ENCODE data around the gene SOCS4.
"Not testable (repeated sequence)": the region's sequence is repeated elsewhere in the genome, so short reads cannot be mapped to it uniquely, and the experiment has no call there.

Gene SOCS4, protein sequence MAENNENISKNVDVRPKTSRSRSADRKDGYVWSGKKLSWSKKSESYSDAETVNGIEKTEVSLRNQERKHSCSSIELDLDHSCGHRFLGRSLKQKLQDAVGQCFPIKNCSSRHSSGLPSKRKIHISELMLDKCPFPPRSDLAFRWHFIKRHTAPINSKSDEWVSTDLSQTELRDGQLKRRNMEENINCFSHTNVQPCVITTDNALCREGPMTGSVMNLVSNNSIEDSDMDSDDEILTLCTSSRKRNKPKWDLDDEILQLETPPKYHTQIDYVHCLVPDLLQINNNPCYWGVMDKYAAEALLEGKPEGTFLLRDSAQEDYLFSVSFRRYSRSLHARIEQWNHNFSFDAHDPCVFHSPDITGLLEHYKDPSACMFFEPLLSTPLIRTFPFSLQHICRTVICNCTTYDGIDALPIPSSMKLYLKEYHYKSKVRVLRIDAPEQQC

DNA sequence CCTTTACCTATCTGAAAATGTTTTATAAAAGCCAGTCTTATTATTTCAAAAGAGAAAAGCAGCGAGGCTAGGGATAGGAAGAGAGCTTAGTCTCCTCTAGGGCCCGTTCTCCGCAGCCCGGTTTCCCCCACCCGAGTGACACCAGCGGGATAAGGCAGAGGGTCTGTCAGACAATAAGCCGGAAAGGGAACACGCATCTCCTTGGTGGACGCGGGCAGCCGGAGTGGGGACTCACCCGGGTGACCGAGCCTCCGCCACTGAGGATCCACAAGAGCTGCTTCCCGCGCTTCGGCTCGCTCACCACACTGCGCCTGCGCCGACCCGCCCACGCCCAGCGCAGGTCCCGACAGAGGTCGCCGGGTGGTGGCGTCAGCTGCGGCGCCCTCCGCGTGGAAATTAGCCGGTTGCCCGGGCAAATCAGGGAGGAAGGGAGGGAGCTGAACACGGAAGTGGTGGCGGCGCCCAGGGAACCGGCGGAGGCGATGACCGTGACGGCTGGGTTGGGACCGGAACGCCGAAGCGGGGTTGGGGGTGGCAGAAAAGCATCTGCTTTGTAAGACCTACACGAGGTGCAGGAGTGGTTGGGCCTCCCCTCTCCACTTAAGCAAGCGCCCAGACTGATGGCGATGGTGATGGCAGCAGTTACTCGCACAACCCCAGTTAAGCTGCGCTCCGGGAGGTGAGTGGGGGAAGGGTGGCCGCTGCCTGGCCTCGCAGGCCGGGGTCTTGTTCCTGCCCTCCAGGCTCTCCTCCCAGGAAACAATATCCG is at the start of gene SOCS4, which contains the start of gene WDHD1:
TSS of gene SOCS4 (plus strand) at position 444 of the 769 bp plus-strand sequence. CDS start 15,806 bp downstream, outside the sequence.
TSS of gene WDHD1 (minus strand) at position 307 of the 769 bp plus-strand sequence. CDS start 312 bp downstream, outside the sequence.
- Mint-ChIP-seq H3K27me3 (no peaks in the 10 kb centered on the region), H3K36me3 (peaks cover 21% of the 10 kb centered on the region), H3K9me3 (no peaks in the 10 kb centered on the region), H3K4me1 (peaks cover 56% of the 10 kb centered on the region), H3K27ac (peak within 1 kb of the TSS; percentile 91), H3K4me3 (peak within 1 kb of the TSS; percentile 90)
- CTCF ChIA-PET, result interaction anchor here (1.2 to 1.6 kb wide), 3 partner anchors 18 to 26 kb away, joined by 3 to 4 read pairs (median 4); partner anchors contain the start of gene MAPK1IP1L
- peak; percentile 98 for DNase-seq

DNA sequence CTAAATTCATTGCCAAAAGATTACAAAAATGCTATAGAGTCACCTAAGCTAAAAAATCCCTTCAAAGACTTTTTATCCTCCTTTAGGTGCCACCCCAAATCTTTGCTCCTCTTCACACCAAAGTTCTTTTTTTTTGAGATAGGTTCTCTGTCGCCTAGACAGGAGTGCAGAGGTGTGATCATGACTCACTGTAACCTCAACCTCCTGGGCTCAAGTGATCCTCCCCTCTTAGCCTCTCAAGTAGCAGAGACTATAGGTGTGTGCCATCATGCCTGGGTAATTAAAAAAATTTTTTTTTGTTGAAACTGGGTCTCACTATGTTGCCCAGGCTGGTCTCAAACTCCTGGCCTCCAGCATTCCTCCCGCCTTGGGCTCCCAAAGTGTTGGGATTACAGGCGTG is 48.0 kb upstream of the SOCS4 start:
- Mint-ChIP-seq H3K36me3 (peaks cover 24% of the 10 kb centered on the region), H3K4me3 (no peak overlapping the region), H3K4me1 (peaks cover 9% of the 10 kb centered on the region), H3K27me3 (no peaks in the 10 kb centered on the region), H3K27ac (peak overlapping the region; percentile 15), H3K9me3 (no peaks in the 10 kb centered on the region)
- no peak for DNase-seq
- CTCF ChIA-PET, result interaction anchor here (0.7 kb wide), 1 partner anchor 12 kb away, joined by 3 read pairs; no protein-coding TSS in a partner anchor

DNA sequence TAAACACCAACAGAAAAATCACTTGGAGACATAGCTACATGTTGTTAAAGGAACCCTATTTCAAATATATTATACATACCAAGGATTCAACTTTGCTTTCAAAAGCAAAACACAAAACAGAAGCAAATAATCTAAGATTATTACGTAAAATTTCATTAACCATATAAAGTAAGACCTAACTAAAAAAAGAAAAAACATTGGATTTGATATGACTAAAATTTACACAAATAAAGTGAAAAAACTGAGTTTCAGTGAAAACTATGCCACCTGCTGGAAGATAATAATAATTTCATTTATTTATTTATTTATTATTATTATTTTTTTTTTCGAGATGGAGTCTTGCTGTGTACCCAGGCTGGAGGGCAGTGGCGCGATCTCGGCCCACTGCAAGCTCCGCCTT is 45.3 kb upstream of the SOCS4 start:
- no peaks in the 10 kb centered on the region for H3K4me1 Mint-ChIP-seq
- no peak for DNase-seq
- H3K9me3 Mint-ChIP-seq, result no peaks in the 10 kb centered on the region
- H3K27me3 Mint-ChIP-seq, result no peaks in the 10 kb centered on the region
- H3K27ac Mint-ChIP-seq, result no peak overlapping the region
- CTCF ChIA-PET, result interaction anchor here (0.8 to 0.9 kb wide), 2 partner anchors 34 to 100 kb away, joined by 3 read pairs; no protein-coding TSS in a partner anchor
- H3K4me3 Mint-ChIP-seq, result no peak overlapping the region
- peaks cover 43% of the 10 kb centered on the region for H3K36me3 Mint-ChIP-seq

DNA sequence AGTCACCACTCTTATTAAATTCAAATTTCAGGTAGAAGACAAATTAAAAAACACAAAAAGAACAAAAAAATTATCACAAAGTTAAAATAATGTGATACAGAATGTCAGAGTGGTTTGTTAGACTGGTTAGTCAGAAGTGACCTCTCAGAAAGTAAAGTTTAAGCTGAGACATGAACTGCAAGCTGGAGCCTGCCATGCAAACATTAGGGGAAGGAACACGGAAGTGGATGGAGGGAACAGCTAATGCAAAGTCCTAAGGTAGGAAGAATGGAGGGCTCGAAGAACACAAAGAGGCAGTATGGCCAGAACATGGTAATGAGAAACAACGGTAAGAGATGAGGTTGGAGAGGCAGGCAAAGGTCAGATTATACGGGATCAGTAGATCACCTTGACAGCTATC is 41.9 kb upstream of the SOCS4 start:
- H3K36me3 Mint-ChIP-seq, result peaks cover 46% of the 10 kb centered on the region
- no peak for DNase-seq
- H3K4me3 Mint-ChIP-seq, result no peak overlapping the region
- H3K27me3 Mint-ChIP-seq, result no peaks in the 10 kb centered on the region
- H3K4me1 Mint-ChIP-seq, result no peaks in the 10 kb centered on the region
- no peak overlapping the region for H3K27ac Mint-ChIP-seq
- CTCF ChIA-PET, result no interaction called here
- no peaks in the 10 kb centered on the region for H3K9me3 Mint-ChIP-seq

DNA sequence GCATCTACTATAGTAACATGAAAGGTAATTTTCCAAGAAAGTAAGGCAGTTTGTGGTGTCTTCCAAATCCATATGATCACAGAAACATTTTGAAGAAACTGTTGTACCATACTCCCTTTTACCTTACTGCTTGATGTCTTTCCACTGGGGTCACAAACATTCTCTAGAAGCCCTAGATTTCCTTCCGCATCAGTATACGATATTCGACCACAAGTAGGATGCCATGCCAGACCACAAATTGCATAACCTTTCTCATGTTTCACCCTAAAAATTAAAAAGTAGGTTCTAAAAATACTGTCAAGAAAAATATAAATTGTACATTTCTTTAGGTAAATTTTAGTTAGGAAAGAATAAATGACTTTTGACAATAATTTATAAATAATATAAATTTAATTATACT is 26.7 kb upstream of the SOCS4 start:
- no peak overlapping the region for H3K27ac Mint-ChIP-seq
- H3K4me1 Mint-ChIP-seq, result peaks cover 7% of the 10 kb centered on the region
- H3K4me3 Mint-ChIP-seq, result no peak overlapping the region
- H3K27me3 Mint-ChIP-seq, result no peaks in the 10 kb centered on the region
- CTCF ChIA-PET, result no interaction called here
- H3K9me3 Mint-ChIP-seq, result no peaks in the 10 kb centered on the region
- H3K36me3 Mint-ChIP-seq, result peaks cover 39% of the 10 kb centered on the region
- no peak for DNase-seq

DNA sequence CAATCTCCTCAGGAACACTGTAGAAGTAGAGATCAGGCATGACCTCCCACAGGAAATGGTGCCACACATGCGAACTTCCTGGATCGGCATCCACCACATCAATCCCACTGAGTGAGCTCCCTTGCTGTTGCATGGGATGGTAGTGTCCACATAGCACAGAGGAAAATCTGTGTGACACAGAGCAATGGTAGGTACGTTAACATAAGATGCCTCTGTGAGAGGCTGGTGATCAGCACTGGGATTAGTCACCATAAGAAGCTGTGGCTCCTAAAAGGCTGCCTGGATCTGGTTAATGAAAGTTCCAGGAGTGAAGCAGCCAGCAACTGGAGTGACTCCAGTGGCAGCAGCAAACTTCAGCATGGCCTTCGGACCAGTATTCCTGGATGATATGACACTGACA is 22.0 kb upstream of the SOCS4 start:
- CTCF ChIA-PET, result no interaction called here
- H3K4me1 Mint-ChIP-seq, result peaks cover 9% of the 10 kb centered on the region
- no peaks in the 10 kb centered on the region for H3K27me3 Mint-ChIP-seq
- H3K9me3 Mint-ChIP-seq, result no peaks in the 10 kb centered on the region
- peaks cover 44% of the 10 kb centered on the region for H3K36me3 Mint-ChIP-seq
- H3K27ac Mint-ChIP-seq, result no peak overlapping the region
- DNase-seq, result no peak
- no peak overlapping the region for H3K4me3 Mint-ChIP-seq

DNA sequence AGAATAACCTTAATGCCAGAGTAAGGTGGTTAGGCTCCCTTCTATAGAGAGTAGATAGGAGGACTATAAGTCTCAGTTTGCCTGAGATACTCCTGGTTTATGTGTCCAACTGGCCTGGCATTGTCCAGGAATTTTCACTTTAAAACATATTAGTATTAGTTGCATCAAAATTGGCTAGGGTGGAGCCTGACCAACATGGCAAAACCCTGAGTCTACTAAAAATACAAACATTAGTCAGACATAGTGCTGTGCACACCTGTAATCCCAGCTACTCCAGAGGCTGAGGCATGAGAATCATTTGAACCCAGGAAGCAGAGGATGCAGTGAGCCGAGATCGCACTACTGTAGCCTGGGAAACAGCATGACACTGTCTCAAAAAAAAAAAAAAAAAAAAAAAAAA is 12.0 kb upstream of the SOCS4 start:
- Mint-ChIP-seq H3K4me3 (no peak overlapping the region), H3K27me3 (no peaks in the 10 kb centered on the region), H3K36me3 (peaks cover 33% of the 10 kb centered on the region), H3K9me3 (no peaks in the 10 kb centered on the region), H3K4me1 (no peaks in the 10 kb centered on the region), H3K27ac (no peak overlapping the region)
- no peak for DNase-seq
- CTCF ChIA-PET, result interaction anchor here (0.6 kb wide), 1 partner anchor 39 kb away, joined by 3 read pairs; no protein-coding TSS in a partner anchor

DNA sequence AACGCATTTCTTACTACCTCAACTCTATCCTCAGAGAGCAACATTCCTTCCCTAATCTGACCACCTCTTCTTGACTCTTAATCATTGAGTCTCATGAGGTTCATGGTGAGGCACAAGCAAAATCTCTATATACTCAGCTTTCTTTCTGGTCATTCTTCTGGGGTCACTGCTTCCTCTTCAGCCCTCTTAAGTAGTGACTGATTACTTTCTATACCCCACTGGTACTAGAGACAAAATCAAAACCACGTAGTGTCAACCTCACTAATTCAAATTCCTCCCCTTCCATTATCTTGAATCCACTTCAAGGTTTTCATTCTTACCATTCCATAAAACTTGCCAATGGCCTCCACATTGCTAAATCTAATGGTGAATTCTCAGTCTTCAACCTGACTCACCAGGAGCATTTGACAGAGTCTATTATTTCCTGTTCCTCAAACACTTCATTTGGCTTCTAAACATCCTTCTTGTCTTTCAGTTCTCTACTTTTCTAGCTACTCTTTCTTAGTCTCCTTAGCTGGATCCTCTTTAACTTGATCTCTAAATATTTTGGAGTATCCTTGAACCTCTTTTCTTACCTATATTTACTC is 7.0 kb upstream of the SOCS4 start:
- CTCF ChIA-PET, result no interaction called here

DNA sequence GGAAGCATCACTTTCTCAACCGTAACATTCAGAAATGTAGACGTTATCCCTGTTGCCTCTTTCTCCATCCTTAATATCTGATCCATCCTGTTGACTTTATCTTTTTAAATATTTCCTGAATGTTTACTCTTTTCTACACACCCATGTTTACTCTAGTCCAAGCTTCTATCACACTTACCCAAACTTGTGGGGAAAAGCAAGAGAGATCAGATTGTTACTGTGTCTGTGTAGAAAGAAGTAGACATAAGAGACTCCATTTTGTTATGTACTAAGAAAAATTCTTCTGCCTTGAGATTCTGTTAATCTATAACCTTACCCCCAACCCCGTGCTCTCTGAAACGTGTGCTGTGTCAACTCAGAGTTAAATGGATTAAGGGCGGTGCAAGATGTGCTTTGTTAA is 2.7 kb upstream of the SOCS4 start:
- not testable (repeated sequence) for H3K9me3 Mint-ChIP-seq, H3K27ac Mint-ChIP-seq, DNase-seq, H3K4me3 Mint-ChIP-seq, H3K27me3 Mint-ChIP-seq
- CTCF ChIA-PET, result interaction anchor here (2.2 kb wide), 1 partner anchor 26 kb away, joined by 4 read pairs; no protein-coding TSS in a partner anchor
- Mint-ChIP-seq H3K36me3 (peaks cover 25% of the 10 kb centered on the region), H3K4me1 (peaks cover 55% of the 10 kb centered on the region)

More for the DNA sequence above, 7.0 kb upstream of the SOCS4 start:
- H3K9me3 Mint-ChIP-seq, result no peaks in the 10 kb centered on the region
- H3K27ac Mint-ChIP-seq, result peak overlapping the region; percentile 13
- no peak for DNase-seq
- H3K27me3 Mint-ChIP-seq, result no peaks in the 10 kb centered on the region
- no peak overlapping the region for H3K4me3 Mint-ChIP-seq
- peaks cover 23% of the 10 kb centered on the region for H3K4me1 Mint-ChIP-seq
- peaks cover 28% of the 10 kb centered on the region for H3K36me3 Mint-ChIP-seq

DNA sequence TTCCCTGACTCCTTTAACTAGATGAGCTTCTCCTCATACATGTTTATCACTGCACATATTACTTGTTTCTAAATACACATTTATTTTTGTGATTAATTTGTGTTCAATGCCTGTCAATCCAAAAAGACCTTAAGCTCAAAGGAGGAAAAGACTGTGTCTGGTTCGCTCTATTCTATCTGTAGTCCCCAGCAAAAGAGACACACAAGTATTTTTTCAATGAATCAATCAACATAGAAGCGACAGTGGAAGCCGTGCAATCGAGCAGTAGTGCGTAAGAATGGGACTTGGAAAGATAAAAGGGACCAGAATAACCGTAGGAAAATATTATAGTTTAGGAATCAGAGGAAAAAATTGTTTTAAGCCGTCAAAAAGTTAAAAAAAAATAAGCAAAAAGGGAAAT is 1.1 kb upstream of the SOCS4 start:
- Mint-ChIP-seq H3K4me3 (peak overlapping the region; percentile 90), H3K27me3 (no peaks in the 10 kb centered on the region), H3K27ac (peak overlapping the region; percentile 91), H3K9me3 (no peaks in the 10 kb centered on the region), H3K36me3 (peaks cover 19% of the 10 kb centered on the region), H3K4me1 (peaks cover 60% of the 10 kb centered on the region)
- no peak for DNase-seq
- CTCF ChIA-PET, result interaction anchor here (0.6 to 1.6 kb wide), 3 partner anchors 19 to 64 kb away, joined by 3 to 4 read pairs (median 4); partner anchors contain the start of gene MAPK1IP1L

DNA sequence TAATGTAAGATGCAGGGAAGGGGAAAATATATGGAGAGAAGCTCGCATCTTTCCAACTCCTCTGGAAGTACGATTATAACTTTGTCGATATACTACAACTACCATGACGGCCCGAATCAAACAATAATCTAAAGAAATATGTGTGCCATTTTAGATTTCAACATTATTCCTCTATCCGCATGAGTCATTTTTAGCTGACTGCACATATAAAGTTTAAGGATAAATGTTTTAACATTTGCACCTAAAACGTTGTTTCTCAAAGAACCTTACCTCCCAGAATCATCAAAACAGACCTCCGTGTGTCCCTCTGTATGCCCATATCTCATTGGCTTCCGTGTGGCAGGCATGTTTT is 619 bp upstream of the SOCS4 start:
- Mint-ChIP-seq H3K9me3 (no peaks in the 10 kb centered on the region), H3K4me1 (peaks cover 59% of the 10 kb centered on the region), H3K36me3 (peaks cover 22% of the 10 kb centered on the region), H3K27me3 (no peaks in the 10 kb centered on the region), H3K27ac (peak overlapping the region; percentile 91), H3K4me3 (peak overlapping the region; percentile 90)
- CTCF ChIA-PET, result interaction anchor here (1.2 to 1.6 kb wide), 3 partner anchors 19 to 27 kb away, joined by 3 to 4 read pairs (median 4); partner anchors contain the start of gene MAPK1IP1L
- no peak for DNase-seq

DNA sequence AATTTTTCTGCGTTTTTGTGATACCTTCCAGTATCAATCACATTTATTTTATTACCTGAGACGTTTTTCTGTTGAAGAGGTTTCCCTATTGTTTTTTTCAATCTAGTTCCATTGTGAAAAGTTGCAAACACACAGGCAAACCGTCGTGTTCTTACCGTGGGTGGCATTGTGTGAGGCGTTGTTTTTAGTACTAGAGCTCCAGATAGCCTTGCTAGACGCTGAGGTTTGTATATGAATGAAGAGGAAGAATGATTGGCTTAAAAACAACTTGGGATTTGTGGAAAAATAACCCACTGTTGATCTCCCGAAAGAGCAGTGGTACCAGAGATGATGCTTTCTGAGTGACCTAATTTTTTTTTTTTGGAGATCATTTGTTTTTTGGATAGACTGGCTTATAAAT is 1.0 kb downstream of the SOCS4 start:
- CTCF ChIA-PET, result interaction anchor here (2.5 kb wide), 1 partner anchor 23 kb away, joined by 6 read pairs; the partner anchor contains the start of gene MAPK1IP1L
- DNase-seq, result no peak
- Mint-ChIP-seq H3K27ac (peak overlapping the region; percentile 91), H3K4me3 (peak overlapping the region; percentile 90), H3K9me3 (no peaks in the 10 kb centered on the region), H3K27me3 (no peaks in the 10 kb centered on the region), H3K36me3 (peaks cover 21% of the 10 kb centered on the region), H3K4me1 (peaks cover 55% of the 10 kb centered on the region)

DNA sequence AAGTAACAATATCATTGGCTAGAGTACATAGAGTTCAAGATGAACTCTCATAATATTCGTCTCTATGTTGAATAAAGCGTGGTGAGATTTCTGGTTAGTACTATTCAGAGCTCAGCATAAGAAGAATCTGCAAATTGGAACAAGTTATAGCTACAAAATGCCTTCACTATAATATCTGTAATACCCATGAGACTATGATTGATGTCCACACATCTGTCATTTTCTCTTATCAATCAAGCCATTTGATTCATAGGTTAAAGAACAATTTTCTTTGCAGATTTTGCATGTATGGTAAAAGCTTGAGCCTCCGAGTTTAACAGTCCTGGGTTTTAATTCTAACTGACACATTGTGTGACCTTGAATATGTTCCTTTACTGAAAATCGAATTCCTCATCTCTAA is 1.4 kb downstream of the SOCS4 start:
- Mint-ChIP-seq H3K36me3 (peaks cover 23% of the 10 kb centered on the region), H3K27me3 (no peaks in the 10 kb centered on the region), H3K9me3 (no peaks in the 10 kb centered on the region), H3K4me3 (peak overlapping the region; percentile 90), H3K4me1 (peaks cover 54% of the 10 kb centered on the region), H3K27ac (peak overlapping the region; percentile 56)
- no peak for DNase-seq
- CTCF ChIA-PET, result interaction anchor here (2.5 kb wide), 1 partner anchor 23 kb away, joined by 6 read pairs; the partner anchor contains the start of gene MAPK1IP1L

DNA sequence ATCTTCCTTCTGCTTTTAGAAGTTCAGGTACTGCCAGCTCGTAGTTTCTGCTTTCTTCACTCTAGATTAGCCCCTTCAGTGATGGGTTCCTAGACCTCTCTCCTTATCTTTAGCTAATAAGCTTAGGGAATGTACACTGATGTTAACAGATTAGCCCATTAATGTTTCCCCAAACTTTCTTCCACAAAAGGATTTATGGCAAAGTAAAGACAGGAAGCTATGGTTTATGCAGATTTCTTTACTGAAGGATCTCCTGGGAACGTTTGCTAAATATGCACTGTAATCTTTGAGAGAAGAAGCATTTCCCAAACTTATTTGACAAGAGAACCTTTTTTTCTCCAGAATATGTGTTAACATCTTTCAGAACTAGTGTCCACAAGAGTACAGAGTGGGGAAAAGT is 4.2 kb downstream of the SOCS4 start:
- Mint-ChIP-seq H3K27me3 (no peaks in the 10 kb centered on the region), H3K27ac (no peak overlapping the region), H3K4me1 (peaks cover 37% of the 10 kb centered on the region), H3K9me3 (no peaks in the 10 kb centered on the region), H3K36me3 (peaks cover 28% of the 10 kb centered on the region), H3K4me3 (no peak overlapping the region)
- CTCF ChIA-PET, result interaction anchor here (1.7 kb wide), 1 partner anchor 20 kb away, joined by 4 read pairs; the partner anchor contains the start of gene MAPK1IP1L
- DNase-seq, result no peak

Data from activated naive CD4-positive, alpha-beta T cell treated with anti-CD3 and anti-CD28 coated beads, Interleukin-2, amount 10 ng/mL, durations not matched to agents 7 days and 5 days (primary cell).